Keratinocyte (primary cell): ENCODE measurements around the gene BANP.

ENCODE experiments used
- EZH2 ChIP-seq: IDR thresholded peaks from one replicate; pipeline ENCODE4 v1.6.1; 2012; ENCODE audit warnings: inconsistent platforms, mild to moderate bottlenecking, low read length, moderate library complexity
- TF ChIP-seq, protein P1 (sequence below), 3 experiments: IDR thresholded peaks in 1 of 3; conservative IDR thresholded peaks in 1 of 3; optimal IDR thresholded peaks in 1 of 3; 2 replicates in 2 of 3; 3 replicates in 1 of 3; pipeline versions ENCODE3 to v1.5.1; 2011; ENCODE audit warnings: low read length in 3 of 3, mild to moderate bottlenecking in 3 of 3, moderate library complexity in 2 of 3, control low read depth in 1 of 3, inconsistent platforms in 1 of 3; ENCODE audit not compliant: insufficient read depth in 2 of 3; ENCODE audit errors: extremely low read depth in 1 of 3

DNA sequence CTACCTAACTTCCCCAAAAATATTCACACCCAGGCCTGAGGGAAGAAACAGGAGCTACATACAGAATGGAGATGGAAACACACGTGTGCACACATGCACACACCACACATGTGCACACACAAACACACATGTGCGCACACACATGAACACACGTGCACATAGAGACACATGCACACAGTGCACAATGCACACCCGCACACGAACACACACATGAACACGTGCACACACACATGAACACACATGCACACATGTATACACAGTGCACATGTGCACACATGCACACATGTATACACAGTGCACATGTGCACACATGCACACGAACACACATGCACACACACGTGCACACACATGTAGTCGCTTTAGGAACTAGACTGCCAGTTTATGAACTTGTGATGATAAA is 33.7 kb upstream of the BANP start:
- TF ChIP-seq, protein P1, sequence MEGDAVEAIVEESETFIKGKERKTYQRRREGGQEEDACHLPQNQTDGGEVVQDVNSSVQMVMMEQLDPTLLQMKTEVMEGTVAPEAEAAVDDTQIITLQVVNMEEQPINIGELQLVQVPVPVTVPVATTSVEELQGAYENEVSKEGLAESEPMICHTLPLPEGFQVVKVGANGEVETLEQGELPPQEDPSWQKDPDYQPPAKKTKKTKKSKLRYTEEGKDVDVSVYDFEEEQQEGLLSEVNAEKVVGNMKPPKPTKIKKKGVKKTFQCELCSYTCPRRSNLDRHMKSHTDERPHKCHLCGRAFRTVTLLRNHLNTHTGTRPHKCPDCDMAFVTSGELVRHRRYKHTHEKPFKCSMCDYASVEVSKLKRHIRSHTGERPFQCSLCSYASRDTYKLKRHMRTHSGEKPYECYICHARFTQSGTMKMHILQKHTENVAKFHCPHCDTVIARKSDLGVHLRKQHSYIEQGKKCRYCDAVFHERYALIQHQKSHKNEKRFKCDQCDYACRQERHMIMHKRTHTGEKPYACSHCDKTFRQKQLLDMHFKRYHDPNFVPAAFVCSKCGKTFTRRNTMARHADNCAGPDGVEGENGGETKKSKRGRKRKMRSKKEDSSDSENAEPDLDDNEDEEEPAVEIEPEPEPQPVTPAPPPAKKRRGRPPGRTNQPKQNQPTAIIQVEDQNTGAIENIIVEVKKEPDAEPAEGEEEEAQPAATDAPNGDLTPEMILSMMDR (optimal IDR thresholded peaks at IDR 0.05 in 1 of 3, IDR thresholded peaks at IDR 0.05 in 1 of 3, conservative IDR thresholded peaks at IDR 0.05 in 1 of 3; ENCODE audit: extremely low read depth in 1 of 3, insufficient read depth in 2 of 3, low read length in 3 of 3) = no peak
- no peak for TF ChIP-seq EZH2
